ENCODE measurements around the gene KIF3B.

DNA sequence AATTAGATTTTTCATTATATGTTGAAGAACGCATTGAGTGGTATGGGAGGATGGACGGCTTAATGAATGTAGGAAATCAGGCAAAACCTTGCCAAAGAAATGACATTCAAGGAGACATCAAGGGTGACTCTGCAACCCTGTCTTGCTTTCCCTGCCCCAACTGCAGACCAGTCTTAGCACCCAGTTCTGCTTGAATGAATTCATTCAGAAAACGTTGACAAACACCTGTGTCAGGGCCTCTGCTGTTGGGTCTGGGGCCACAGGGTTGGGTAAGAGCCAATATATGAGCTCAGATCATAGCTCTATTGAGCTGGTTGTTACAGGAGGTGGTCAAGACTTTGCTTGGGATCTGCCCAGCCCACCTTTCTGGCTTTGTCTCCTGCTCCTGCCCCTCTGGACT lies 73.0 kb downstream of the KIF3B start:
- TF ChIP-seq, protein P1, sequence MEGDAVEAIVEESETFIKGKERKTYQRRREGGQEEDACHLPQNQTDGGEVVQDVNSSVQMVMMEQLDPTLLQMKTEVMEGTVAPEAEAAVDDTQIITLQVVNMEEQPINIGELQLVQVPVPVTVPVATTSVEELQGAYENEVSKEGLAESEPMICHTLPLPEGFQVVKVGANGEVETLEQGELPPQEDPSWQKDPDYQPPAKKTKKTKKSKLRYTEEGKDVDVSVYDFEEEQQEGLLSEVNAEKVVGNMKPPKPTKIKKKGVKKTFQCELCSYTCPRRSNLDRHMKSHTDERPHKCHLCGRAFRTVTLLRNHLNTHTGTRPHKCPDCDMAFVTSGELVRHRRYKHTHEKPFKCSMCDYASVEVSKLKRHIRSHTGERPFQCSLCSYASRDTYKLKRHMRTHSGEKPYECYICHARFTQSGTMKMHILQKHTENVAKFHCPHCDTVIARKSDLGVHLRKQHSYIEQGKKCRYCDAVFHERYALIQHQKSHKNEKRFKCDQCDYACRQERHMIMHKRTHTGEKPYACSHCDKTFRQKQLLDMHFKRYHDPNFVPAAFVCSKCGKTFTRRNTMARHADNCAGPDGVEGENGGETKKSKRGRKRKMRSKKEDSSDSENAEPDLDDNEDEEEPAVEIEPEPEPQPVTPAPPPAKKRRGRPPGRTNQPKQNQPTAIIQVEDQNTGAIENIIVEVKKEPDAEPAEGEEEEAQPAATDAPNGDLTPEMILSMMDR (conservative IDR thresholded peaks at IDR 0.05) = no peak
- no peak for TF ChIP-seq EZH2 (IDR thresholded peaks at IDR 0.05; ENCODE audit: low read depth)
